ENCODE measurements around the gene ZNF738. TPM values are rescaled to one million over a fixed set of nuclear protein-coding genes. Genes with fewer than 3 reads are reported as not detected.

Gene ZNF738
- total RNA-seq, 1 experiment from 2014 or later = 6.0 TPM

GRCh38 chr19:21323000-21323399 is 35.8 kb upstream of the ZNF738 start (continued):
- no peak for TF ChIP-seq REST (IDR thresholded peaks at IDR 0.05; ENCODE audit: low read depth)
- TF ChIP-seq ZBTB33 (IDR thresholded peaks at IDR 0.05; ENCODE audit: extremely low read depth, insufficient replicate concordance, low read length) = no peak

- H3K4me1 ChIP-seq (ENCODE audit: control insufficient read depth in 1 of 2, insufficient read depth in 2 of 2, low read length in 2 of 2) = peaks cover 6% of the 10 kb centered on the region in 2 experiments; a peak in 3 of 4 replicates
- peaks cover 33% of the 10 kb centered on the region for H3K79me2 ChIP-seq (ENCODE audit: insufficient read depth, low read length)
- ChIA-PET POLR2A (no interaction called here), RAD21 (ENCODE audit: low non-redundant PET in 1 of 2, low total read pairs in 2 of 2, uncharacterized antibody in 2 of 2, unreplicated experiment in 2 of 2) (no interaction called here), CTCF (no interaction called here)
- H3K27ac ChIP-seq (ENCODE audit: low read depth, low read length) = no peak overlapping the region
- H3K27me3 ChIP-seq (ENCODE audit: insufficient read depth, low read length) = no peaks in the 10 kb centered on the region
- no peak overlapping the region for H3K9ac ChIP-seq (ENCODE audit: low read length)
- H3K36me3 ChIP-seq (ENCODE audit: control insufficient read depth in 1 of 2, insufficient read depth in 2 of 2, low read length in 2 of 2) = peaks cover 0 to 10% of the 10 kb centered on the region in 2 experiments; a peak in 2 of 4 replicates
- DNase-seq (ENCODE audit: low read depth, low spot score) (no peak), ATAC-seq (no peak)
- no peak overlapping the region for H3K4me3 ChIP-seq (replicated peaks in 1 of 2; ENCODE audit: low read depth in 1 of 2, low read length in 2 of 2)
- no peaks in the 10 kb centered on the region for H3K9me3 ChIP-seq (ENCODE audit: control insufficient read depth in 1 of 2, insufficient read depth in 1 of 2, low read depth in 1 of 2, low read length in 2 of 2)
- BruUV-seq (replicated peaks) = no TSS peak
- no peaks in the 10 kb centered on the region for H4K20me1 ChIP-seq (ENCODE audit: insufficient read depth)
- H2AFZ ChIP-seq (ENCODE audit: low read depth, low read length, poor library complexity, severe bottlenecking) = no peak overlapping the region
- H3K4me2 ChIP-seq (ENCODE audit: low read length) = no peak overlapping the region
- intact Hi-C loops (cut with micrococcal nuclease) = no loop called here
- no peaks in the 10 kb centered on the region for H3K9me2 ChIP-seq (ENCODE audit: insufficient read depth)
- TF ChIP-seq CBX3 (IDR thresholded peaks at IDR 0.05; ENCODE audit: low read depth) (no peak), JUND (IDR thresholded peaks at IDR 0.05) (no peak), REST (IDR thresholded peaks at IDR 0.05; ENCODE audit: low read depth) (no peak), ELF1 (IDR thresholded peaks at IDR 0.05; ENCODE audit: borderline replicate concordance, low read depth) (no peak), FOSL1 (IDR thresholded peaks at IDR 0.05; ENCODE audit: low read depth) (no peak), EGR1 (IDR thresholded peaks at IDR 0.05; ENCODE audit: low read depth) (no peak), ZBTB33 (IDR thresholded peaks at IDR 0.05; ENCODE audit: extremely low read depth, insufficient replicate concordance, low read length) (no peak), MAX (IDR thresholded peaks at IDR 0.05) (no peak), ZNF274 (IDR thresholded peaks at IDR 0.05; ENCODE audit: low read depth, low read length) (no peak), YY1 (IDR thresholded peaks at IDR 0.05; ENCODE audit: extremely low read depth, insufficient replicate concordance, low read depth, low read length) (no peak), ATF3 (IDR thresholded peaks at IDR 0.05) (no peak), SRF (IDR thresholded peaks at IDR 0.05; ENCODE audit: low read depth) (no peak)
These were observed 32.6 kb upstream of the ZNF738 start for GRCh38 chr19:21326169-21326568.

All from HCT116 (cell line).